PFSK-1 (cell line): ENCODE data around the gene NUP214.

Experiments
- FOXP2 ChIP-seq: optimal IDR thresholded peaks from 2 replicates; pipeline ENCODE3; 2011; ENCODE audit warnings: borderline replicate concordance, control low read depth, inconsistent platforms; ENCODE audit not compliant: insufficient read depth; ENCODE audit errors: extremely low read length, extremely low read depth
- POLR2AphosphoS5 ChIP-seq: IDR thresholded peaks from 2 replicates; pipeline ENCODE4 v1.6.1; 2012; ENCODE audit warnings: low read depth, mild to moderate bottlenecking, control low read depth, low read length, moderate library complexity
- SIN3A ChIP-seq: IDR thresholded peaks from 2 replicates; pipeline ENCODE4 v1.6.1; 2012; ENCODE audit warnings: mild to moderate bottlenecking, low read length, moderate library complexity, borderline replicate concordance; ENCODE audit not compliant: insufficient read depth
- TAF1 ChIP-seq: IDR thresholded peaks from 2 replicates; pipeline ENCODE4 v1.6.1; 2012; ENCODE audit warnings: low read length, control low read depth, borderline replicate concordance; ENCODE audit not compliant: insufficient read depth
- TF ChIP-seq, protein P1 (sequence below), 2 experiments: IDR thresholded peaks; 2 replicates each; pipeline versions ENCODE4 v1.6.1 to v1.8.0; 2011 to 2012; ENCODE audit warnings: low read depth in 2 of 2, low read length in 2 of 2, control low read depth in 1 of 2, inconsistent platforms in 1 of 2, mild to moderate bottlenecking in 1 of 2, moderate library complexity in 1 of 2; ENCODE audit not compliant: insufficient read depth in 1 of 2

DNA sequence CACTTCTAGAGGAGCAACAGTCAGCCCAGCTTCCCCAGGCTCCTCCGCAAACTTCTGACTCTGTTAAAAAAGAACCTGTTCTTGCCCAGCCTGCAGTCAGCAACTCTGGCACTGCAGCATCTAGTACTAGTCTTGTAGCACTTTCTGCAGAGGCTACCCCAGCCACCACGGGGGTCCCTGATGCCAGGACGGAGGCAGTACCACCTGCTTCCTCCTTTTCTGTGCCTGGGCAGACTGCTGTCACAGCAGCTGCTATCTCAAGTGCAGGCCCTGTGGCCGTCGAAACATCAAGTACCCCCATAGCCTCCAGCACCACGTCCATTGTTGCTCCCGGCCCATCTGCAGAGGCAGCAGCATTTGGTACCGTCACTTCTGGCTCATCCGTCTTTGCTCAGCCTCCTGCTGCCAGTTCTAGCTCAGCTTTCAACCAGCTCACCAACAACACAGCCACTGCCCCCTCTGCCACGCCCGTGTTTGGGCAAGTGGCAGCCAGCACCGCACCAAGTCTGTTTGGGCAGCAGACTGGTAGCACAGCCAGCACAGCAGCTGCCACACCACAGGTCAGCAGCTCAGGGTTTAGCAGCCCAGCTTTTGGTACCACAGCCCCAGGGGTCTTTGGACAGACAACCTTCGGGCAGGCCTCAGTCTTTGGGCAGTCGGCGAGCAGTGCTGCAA, 72.8 kb downstream of the NUP214 start:
- TF ChIP-seq POLR2AphosphoS5 (no peak), FOXP2 (no peak), SIN3A (no peak), TAF1 (no peak)
- TF ChIP-seq, protein P1, sequence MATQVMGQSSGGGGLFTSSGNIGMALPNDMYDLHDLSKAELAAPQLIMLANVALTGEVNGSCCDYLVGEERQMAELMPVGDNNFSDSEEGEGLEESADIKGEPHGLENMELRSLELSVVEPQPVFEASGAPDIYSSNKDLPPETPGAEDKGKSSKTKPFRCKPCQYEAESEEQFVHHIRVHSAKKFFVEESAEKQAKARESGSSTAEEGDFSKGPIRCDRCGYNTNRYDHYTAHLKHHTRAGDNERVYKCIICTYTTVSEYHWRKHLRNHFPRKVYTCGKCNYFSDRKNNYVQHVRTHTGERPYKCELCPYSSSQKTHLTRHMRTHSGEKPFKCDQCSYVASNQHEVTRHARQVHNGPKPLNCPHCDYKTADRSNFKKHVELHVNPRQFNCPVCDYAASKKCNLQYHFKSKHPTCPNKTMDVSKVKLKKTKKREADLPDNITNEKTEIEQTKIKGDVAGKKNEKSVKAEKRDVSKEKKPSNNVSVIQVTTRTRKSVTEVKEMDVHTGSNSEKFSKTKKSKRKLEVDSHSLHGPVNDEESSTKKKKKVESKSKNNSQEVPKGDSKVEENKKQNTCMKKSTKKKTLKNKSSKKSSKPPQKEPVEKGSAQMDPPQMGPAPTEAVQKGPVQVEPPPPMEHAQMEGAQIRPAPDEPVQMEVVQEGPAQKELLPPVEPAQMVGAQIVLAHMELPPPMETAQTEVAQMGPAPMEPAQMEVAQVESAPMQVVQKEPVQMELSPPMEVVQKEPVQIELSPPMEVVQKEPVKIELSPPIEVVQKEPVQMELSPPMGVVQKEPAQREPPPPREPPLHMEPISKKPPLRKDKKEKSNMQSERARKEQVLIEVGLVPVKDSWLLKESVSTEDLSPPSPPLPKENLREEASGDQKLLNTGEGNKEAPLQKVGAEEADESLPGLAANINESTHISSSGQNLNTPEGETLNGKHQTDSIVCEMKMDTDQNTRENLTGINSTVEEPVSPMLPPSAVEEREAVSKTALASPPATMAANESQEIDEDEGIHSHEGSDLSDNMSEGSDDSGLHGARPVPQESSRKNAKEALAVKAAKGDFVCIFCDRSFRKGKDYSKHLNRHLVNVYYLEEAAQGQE (IDR thresholded peaks at IDR 0.05; ENCODE audit: insufficient read depth in 1 of 2, low read depth in 2 of 2, low read length in 2 of 2) = no peak
